Aorta (tissue), 5 donors: ENCODE results near the gene TSC2. TPM values are rescaled to one million over a fixed set of nuclear protein-coding genes. Genes with fewer than 3 reads are reported as not detected.

Source experiments
- ATAC-seq: fragments of 200-7000 bp; cut with Tn5 transposase; one replicate; pipeline ENCODE4 v1.9.1; 2022; ENCODE audit warnings: moderate library complexity; ENCODE audit not compliant: low FRiP score
- DNase-seq, 2 donors: peaks; one replicate each; pipeline ENCODE4 v3.0.0-alpha.2; 2020
- H3K27ac ChIP-seq, 2 donors: one replicate each; pipeline ENCODE4 v1.5.1; 2013; ENCODE audit warnings: low read length in 2 of 2, mild to moderate bottlenecking in 2 of 2, moderate library complexity in 2 of 2, control low read depth in 1 of 2, inconsistent platforms in 1 of 2, low read depth in 1 of 2
- H3K27me3 ChIP-seq, 2 donors: one replicate each; pipeline ENCODE4 v1.6.1; 2013; ENCODE audit warnings: control low read depth in 1 of 2, low read length in 1 of 2, mild to moderate bottlenecking in 1 of 2, moderate library complexity in 1 of 2; ENCODE audit not compliant: insufficient read depth in 2 of 2, control insufficient read depth in 1 of 2
- H3K36me3 ChIP-seq, 2 donors: one replicate each; pipeline ENCODE4 v1.6.1; 2013; ENCODE audit warnings: control low read depth in 1 of 2, low read length in 1 of 2, mild to moderate bottlenecking in 1 of 2; ENCODE audit not compliant: insufficient read depth in 2 of 2, control insufficient read depth in 1 of 2
- H3K4me1 ChIP-seq, 2 donors: one replicate each; pipeline ENCODE4 v1.6.1; 2013; ENCODE audit warnings: low read length in 2 of 2, control low read depth in 1 of 2, mild to moderate bottlenecking in 1 of 2, moderate library complexity in 1 of 2; ENCODE audit not compliant: insufficient read depth in 2 of 2, control insufficient read depth in 1 of 2
- H3K4me3 ChIP-seq, 2 donors: one replicate each; pipeline ENCODE4 v1.5.1; 2013; ENCODE audit warnings: low read length in 2 of 2, control low read depth in 1 of 2, mild to moderate bottlenecking in 1 of 2
- H3K9me3 ChIP-seq: one replicate; pipeline ENCODE4 v1.6.1; 2013; ENCODE audit warnings: mild to moderate bottlenecking, low read length; ENCODE audit not compliant: control insufficient read depth
- WGBS, 2 donors: extraction: QIAGEN DNeasy Blood & Tissue Kit; methylation state at CpG; one replicate each; pipeline ENCODE4 v1.1.7; 2013; 5-methylcytosine and 5-hydroxymethylcytosine counted together
- intact Hi-C, 2 donors: fragments of 100-400 bp; cut with DNase I; formaldehyde crosslinking; loops; one replicate each; pipeline versions ENCODE4 v1.14.2 to v1.15.0; 2022
- long read RNA-seq, 2 donors: library from polyadenylated mRNA; unstranded; transcript quantifications; one replicate each; pipeline ENCODE4 v2.0.0, GENCODE V29; 2020 to 2021
- polyA plus RNA-seq, 2 donors: library from polyadenylated mRNA; stranded (reverse); fragments of 200-250 nt; gene quantifications; one replicate each; pipeline ENCODE4 v1.2.3, GENCODE V29; 2013
- total RNA-seq, 2 donors: library from RNA; stranded (reverse); fragmentation: NEBNext Ultra II Directional; extraction: Animal tissue kit (Norgen Biotek cat#: 25700); gene quantifications; one replicate each; pipeline ENCODE4 v1.2.1, GENCODE V29; 2021
- donor health status: healthy with polysubstance abuse.
- donor health status: Bipolar disorder and iron deficiency.
- donor health status: DM: no; HTN: no; CAD: no.
- donor health status: DM: no; HTN: no; CAD: no.
- donor health status: DM: yes; HTN: yes; CAD: no.

Gene TSC2
- 100 to 1,000 TPM in 1 of 2 donors, 10 to 100 TPM in 1; 92.4 to 146 TPM for total RNA-seq
- polyA plus RNA-seq = 100 to 1,000 TPM in 1 of 2 donors, 10 to 100 TPM in 1; 16.2 to 166 TPM
- long read RNA-seq, donor 1, transcript TSC2-208 (4 exons, 2,793 nt) = minor isoform, 5 of 59 reads
- long read RNA-seq, donor 1, transcript TSC2-226 (10 exons, 3,388 nt) = major isoform, 6 of 59 reads
- long read RNA-seq, donor 1, partial matches to known transcripts = 31 of 59 reads
- long read RNA-seq, donor 1, other reads (novel, unspliced or antisense) = 15 of 59 reads
- long read RNA-seq, donor 2, full-length matches to known transcripts = 14 of 50 reads
- long read RNA-seq, donor 2, partial matches to known transcripts = 26 of 50 reads
- long read RNA-seq, donor 2, other reads (novel, unspliced or antisense) = 10 of 50 reads

- peak within 1 kb of the TSS; percentile 61 to 85 for H3K4me3 ChIP-seq
- no peaks in the 10 kb centered on the region for H3K36me3 ChIP-seq
- intact Hi-C loops = no loop called here
- no peaks in the 10 kb centered on the region for H3K27me3 ChIP-seq
- peak; percentile 97 for ATAC-seq
- H3K9me3 ChIP-seq = no peaks in the 10 kb centered on the region
- no peak within 1 kb of the TSS for H3K27ac ChIP-seq
- no peaks in the 10 kb centered on the region for H3K4me1 ChIP-seq
- WGBS, 2 donors = 0 to 1% methylated on average over 76 to 81 of the region's 81 CpGs
- DNase-seq = peak; percentile 98 to 99
Observed at GRCh38 chr16:2047330-2048115, at the start of gene TSC2, which contains the start of gene NTHL1. Gene TSC2, plus strand, starts transcription at chr16:2047985. Its CDS starts 631 bp downstream, at chr16:2048616. Gene NTHL1, minus strand, starts transcription at chr16:2047834. Its CDS starts 11 bp downstream, at chr16:2047823.

- ATAC-seq = no peak
- no peaks in the 10 kb centered on the region for H3K27me3 ChIP-seq
- no peaks in the 10 kb centered on the region for H3K9me3 ChIP-seq
- 93 to 94% methylated on average over 26 to 27 of the region's 27 CpGs for WGBS, 2 donors
- no peak for DNase-seq
- H3K4me3 ChIP-seq = no peak overlapping the region
- H3K27ac ChIP-seq = no peak overlapping the region
- peaks cover 0 to 17% of the 10 kb centered on the region in 2 donors for H3K36me3 ChIP-seq
- intact Hi-C loops = no loop called here
- H3K4me1 ChIP-seq = no peaks in the 10 kb centered on the region
Observed at GRCh38 chr16:1998360-1998835, 49.4 kb upstream of the TSC2 start.

GRCh38 chr16:1998852-1999801, 48.7 kb upstream of the TSC2 start:
- Histone ChIP-seq H3K27me3 (no peaks in the 10 kb centered on the region), H3K9me3 (no peaks in the 10 kb centered on the region), H3K4me3 (no peak overlapping the region), H3K36me3 (peaks cover 0 to 17% of the 10 kb centered on the region in 2 donors), H3K27ac (no peak overlapping the region), H3K4me1 (no peaks in the 10 kb centered on the region)
- whole genome bisulfite sequencing, 2 donors = 92 to 93% methylated on average over 35 to 39 of the region's 39 CpGs
- no peak for DNase-seq
- intact Hi-C loops = no loop called here
- no peak for ATAC-seq

GRCh38 chr16:1999866-2000514, 47.8 kb upstream of the TSC2 start:
- 88 to 90% methylated on average over 27 to 28 of the region's 28 CpGs for WGBS, 2 donors
- H3K4me3 ChIP-seq = no peak overlapping the region
- intact Hi-C loops = no loop called here

GRCh38 chr16:2001035-2001434, 46.8 kb upstream of the TSC2 start:
- WGBS, 2 donors = 93 to 94% methylated on average over 19 of the region's 19 CpGs
- no peaks in the 10 kb centered on the region for H3K4me1 ChIP-seq
- no peak for DNase-seq
- no peak for ATAC-seq
- no peaks in the 10 kb centered on the region for H3K27me3 ChIP-seq
- no peak overlapping the region for H3K4me3 ChIP-seq
- H3K9me3 ChIP-seq = no peaks in the 10 kb centered on the region
- intact Hi-C loops = no loop called here
- H3K36me3 ChIP-seq = peaks cover 0 to 17% of the 10 kb centered on the region in 2 donors
- no peak overlapping the region for H3K27ac ChIP-seq

More at GRCh38 chr16:1999866-2000514, 47.8 kb upstream of the TSC2 start:
- no peaks in the 10 kb centered on the region for H3K4me1 ChIP-seq
- H3K27ac ChIP-seq = no peak overlapping the region
- no peak for ATAC-seq
- no peaks in the 10 kb centered on the region for H3K27me3 ChIP-seq
- peaks cover 0 to 17% of the 10 kb centered on the region in 2 donors for H3K36me3 ChIP-seq
- H3K9me3 ChIP-seq = no peaks in the 10 kb centered on the region
- DNase-seq = no peak

- DNase-seq (no peak), ATAC-seq (no peak)
- intact Hi-C loops = no loop called here
- Histone ChIP-seq H3K4me1 (no peaks in the 10 kb centered on the region), H3K9me3 (no peaks in the 10 kb centered on the region), H3K4me3 (no peak overlapping the region), H3K27ac (no peak overlapping the region), H3K27me3 (no peaks in the 10 kb centered on the region), H3K36me3 (peaks cover 0 to 17% of the 10 kb centered on the region in 2 donors)
- WGBS, 2 donors = 94 to 95% methylated on average over 52 to 53 of the region's 53 CpGs
Observed at GRCh38 chr16:2001456-2002355, 46.1 kb upstream of the TSC2 start.

GRCh38 chr16:2002406-2003230, 45.2 kb upstream of the TSC2 start:
- H3K36me3 ChIP-seq = peaks cover 0 to 17% of the 10 kb centered on the region in 2 donors
- ATAC-seq (no peak), DNase-seq (no peak)
- H3K4me1 ChIP-seq = no peaks in the 10 kb centered on the region
- no peaks in the 10 kb centered on the region for H3K9me3 ChIP-seq
- 92 to 93% methylated on average over 44 to 47 of the region's 47 CpGs for WGBS, 2 donors
- intact Hi-C loops = no loop called here
- no peaks in the 10 kb centered on the region for H3K27me3 ChIP-seq
- H3K27ac ChIP-seq = no peak overlapping the region
- H3K4me3 ChIP-seq = no peak overlapping the region
